GM12878 (cell line): Measurements from ENCODE around the gene AGER. TPM values are rescaled to one million over a fixed set of nuclear protein-coding genes. Genes with fewer than 3 reads are reported as not detected.

Source experiments
- ATAC-seq: fragments of 200-7000 bp; cut with Tn5 transposase; 3 replicates; pipeline ENCODE4 v1.9.1; 2020; ENCODE audit warnings: mild to moderate bottlenecking, moderate library complexity
- BruUV-seq: library from RNA; stranded (reverse); fragments of 400-500 nt; replicated peaks from 2 replicates; lab custom pipeline; 2021; lab: Mats Ljungman, UMichigan
- CTCF ChIA-PET: fragments of 300-600 bp; sonication (Branson Sonifier 250); formaldehyde crosslinking; extraction: SDS; loops from one replicate; lab custom pipeline; 2021; ENCODE audit warnings: inconsistent platforms; lab: Yijun Ruan, JAX
- POLR2A ChIA-PET: fragments of 350-600 bp; formaldehyde crosslinking; extraction: SDS; loops from one replicate; lab custom pipeline; 2021; ENCODE audit warnings: inconsistent platforms; lab: Charles Lee
- RAD21 ChIA-PET: fragments of 300-600 bp; sonication (Branson Sonifier 250); formaldehyde crosslinking; loops from one replicate; lab custom pipeline; 2023; ENCODE audit warnings: antibody characterized with exemption; ENCODE audit not compliant: unreplicated experiment; lab: Charles Lee
- SMC1A ChIA-PET: fragments of 300-600 bp; sonication (Branson Sonifier 250); formaldehyde crosslinking; loops from one replicate; lab custom pipeline; 2023; ENCODE audit not compliant: unreplicated experiment, uncharacterized antibody; lab: Charles Lee
- DNase-seq: peaks from one replicate; pipeline ENCODE4 v3.0.0-alpha.2; 2011; ENCODE audit warnings: low read depth, low spot score
- FAIRE-seq: peaks from 3 replicates; lab custom pipeline; 2011; peaks lifted over from hg19 to GRCh38; lab: Jason Lieb, UNC
- H2AFZ ChIP-seq: 2 replicates; pipeline ENCODE4 v1.6.0; 2011; ENCODE audit warnings: low read depth, low read length, control low read depth; ENCODE audit not compliant: control insufficient read depth
- H3K27ac ChIP-seq: 2 replicates; pipeline ENCODE4 v1.5.1; 2011; ENCODE audit warnings: control low read depth; ENCODE audit not compliant: control insufficient read depth, insufficient read depth
- H3K27me3 ChIP-seq, 2 experiments: replicated peaks in 1 of 2; 2 replicates each; pipeline versions ENCODE4 v1.6.0 to v1.6.1; 2011; ENCODE audit warnings: low read length in 1 of 2; ENCODE audit not compliant: control insufficient read depth in 2 of 2, insufficient read depth in 2 of 2
- H3K36me3 ChIP-seq, 2 experiments: 2 replicates each; pipeline ENCODE4 v1.5.1; 2011; ENCODE audit warnings: low read length in 1 of 2; ENCODE audit not compliant: control insufficient read depth in 2 of 2, insufficient read depth in 2 of 2
- H3K4me1 ChIP-seq: 2 replicates; pipeline ENCODE4 v1.6.1; 2011; ENCODE audit warnings: mild to moderate bottlenecking, low read length, moderate library complexity, mixed read lengths; ENCODE audit not compliant: control insufficient read depth, insufficient read depth
- H3K4me2 ChIP-seq: 2 replicates; pipeline ENCODE4 v1.6.0; 2011; ENCODE audit warnings: control low read depth; ENCODE audit not compliant: control insufficient read depth, insufficient read depth
- H3K4me3 ChIP-seq: fragments of 200-600 bp; sonication (generic); 2 replicates; pipeline ENCODE4 v1.5.1; 2016
- H3K79me2 ChIP-seq: 2 replicates; pipeline ENCODE4 v1.6.0; 2011; ENCODE audit warnings: low read length; ENCODE audit not compliant: control insufficient read depth, insufficient read depth
- H3K9ac ChIP-seq: 2 replicates; pipeline ENCODE4 v1.8.0; 2011; ENCODE audit warnings: low read length, control low read depth, mixed read lengths; ENCODE audit not compliant: control insufficient read depth, insufficient read depth
- H3K9me3 ChIP-seq: replicated peaks from 3 replicates; pipeline ENCODE4 v1.5.1; 2011; ENCODE audit warnings: mild to moderate bottlenecking, low read length; ENCODE audit not compliant: control insufficient read depth, insufficient read depth
- H4K20me1 ChIP-seq: 2 replicates; pipeline ENCODE4 v1.6.0; 2011; ENCODE audit not compliant: control insufficient read depth, insufficient read depth
- ESRRA ChIP-seq: IDR thresholded peaks from 2 replicates; pipeline ENCODE4 v1.6.1; 2012; ENCODE audit warnings: mild to moderate bottlenecking, low read length, improper control_type of control experiment
- NR2C2 ChIP-seq: IDR thresholded peaks from 2 replicates; pipeline ENCODE4 v1.6.1; 2011; ENCODE audit warnings: borderline replicate concordance, low read depth; ENCODE audit not compliant: control insufficient read depth, insufficient read length
- WGBS: methylation state at CpG from one replicate; pipeline ENCODE4 v1.1.6; 2016; ENCODE audit warnings: low lambda C conversion rate; ENCODE audit not compliant: insufficient replicate concordance, insufficient coverage; ENCODE audit errors: missing lambda C conversion rate; 5-methylcytosine and 5-hydroxymethylcytosine counted together
- in situ Hi-C: fragments of 300-500 bp; cut with MboI; formaldehyde crosslinking; loops from 9 replicates; pipeline ENCODE4 v1.14.3; 2018; ENCODE audit warnings: mixed read lengths
- intact Hi-C: fragments of 100-400 bp; cut with micrococcal nuclease; formaldehyde crosslinking; loops from one replicate; pipeline ENCODE4 v1.14.2; 2022; ENCODE audit not compliant: unreplicated experiment
- polyA plus RNA-seq, 11 experiments: library from polyadenylated mRNA; depleted of rRNA in 4 of 11; unstranded in 6 of 11; stranded (reverse) in 5 of 11; fragments of >200 nt; fragmentation: Nextera tagmentation in 4 of 11; fragmentation: Illumina TruSeq in 1 of 11; extraction: Ambion mirVana in 4 of 11; extraction: Trizol in 1 of 11; gene quantifications; 1 replicate in 1 of 11; 2 replicates in 10 of 11; pipeline versions ENCODE4 v1.2.1 to v1.2.3, GENCODE V29; 2011 to 2016; ENCODE audit warnings: inconsistent platforms in 2 of 11, missing spikeins in 2 of 11, low read depth in 1 of 11
- total RNA-seq, 4 experiments: library from RNA; depleted of rRNA in 3 of 4; stranded (reverse); fragments of >200 nt in 3 of 4; fragmentation: Illumina TruSeq in 1 of 4; extraction: Trizol in 1 of 4; gene quantifications; 2 replicates each; pipeline versions ENCODE4 v1.2.1 to v1.2.3, GENCODE V29; 2013 to 2021
- TF ChIP-seq, protein P1 (sequence below): fragments of 150-350 bp; IDR thresholded peaks from 2 replicates; pipeline ENCODE4 v1.6.1; 2016; ENCODE audit warnings: low read depth, low read length
- TF ChIP-seq, protein P2 (sequence below): fragments of 450-650 bp; IDR thresholded peaks from 2 replicates; pipeline ENCODE4 v1.6.1; 2014; ENCODE audit warnings: mild to moderate bottlenecking
- TF ChIP-seq, protein P3 (sequence below): IDR thresholded peaks from 2 replicates; pipeline ENCODE4 v1.6.1; 2011; ENCODE audit warnings: low read depth, low read length, improper control_type of control experiment, borderline replicate concordance

Gene AGER
- total and polyA plus RNA-seq, 10 of the 15 experiments (the other 5 are each of a cell fraction or from before 2014, with no cell fraction given) = 1.1 to 18.2 (median 3.9) TPM

DNA sequence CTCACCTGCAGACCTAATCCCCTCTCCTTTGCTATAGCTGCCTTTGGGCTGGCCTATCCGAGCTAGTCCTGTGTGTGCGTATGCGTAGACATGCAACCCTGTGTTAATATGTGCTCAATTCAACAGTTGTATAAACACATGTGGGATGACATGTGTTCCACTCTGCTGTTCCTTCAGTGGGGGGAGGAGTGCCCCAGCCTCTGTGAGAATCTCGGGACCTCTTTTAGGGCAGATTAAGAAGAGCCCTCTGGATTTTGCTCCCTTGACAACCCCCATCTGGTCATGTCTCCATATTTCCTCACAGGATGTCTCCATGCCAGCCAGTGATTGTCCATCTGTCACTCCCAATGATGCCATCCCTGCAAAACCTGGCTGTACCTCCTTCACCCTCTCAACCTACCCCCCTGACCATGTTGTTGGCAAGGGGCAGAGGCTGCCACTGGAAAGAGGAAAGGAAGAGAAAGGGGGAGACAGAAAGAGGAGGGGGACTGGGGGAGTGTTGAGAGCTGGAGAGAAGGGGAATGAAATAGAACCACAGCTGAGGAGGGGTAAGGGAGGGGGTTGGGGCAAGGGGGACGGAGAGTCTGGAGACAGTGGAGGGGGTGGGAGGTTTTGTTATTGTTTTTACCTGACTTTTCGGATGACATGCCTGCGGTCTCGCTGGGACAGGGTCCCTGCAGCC, 32.7 kb downstream of the AGER start:
- ATAC-seq (no peak), FAIRE-seq (no peak), DNase-seq (no peak)
- ChIA-PET SMC1A (no interaction called here), POLR2A (interaction anchor here (1.0 to 1.1 kb wide), 2 partner anchors 21 to 23 kb away, joined by 4 to 8 read pairs; partner anchors contain the start of gene ATF6B), RAD21 (interaction anchor here (1.2 kb wide), 1 partner anchor 39 kb away, joined by 3 read pairs; the partner anchor contains the start of gene PBX2), CTCF (interaction anchor here (1.5 kb wide), 1 partner anchor 33 kb away, joined by 4 read pairs; no protein-coding TSS in a partner anchor)
- Histone ChIP-seq H2AFZ (no peak overlapping the region), H3K27ac (no peak overlapping the region), H3K4me3 (no peak overlapping the region), H3K79me2 (no peaks in the 10 kb centered on the region), H3K4me2 (no peak overlapping the region), H3K36me3 (no peaks in the 10 kb centered on the region; a peak in 1 of 4 replicates), H4K20me1 (no peaks in the 10 kb centered on the region), H3K9ac (no peak overlapping the region), H3K27me3 (peaks cover 9% of the 10 kb centered on the region in 2 experiments), H3K4me1 (peaks cover 3% of the 10 kb centered on the region; the same call in 1 of the 2 replicates), H3K9me3 (no peaks in the 10 kb centered on the region; the same call in 2 of the 3 replicates)
- no TSS peak for BruUV-seq
- in situ Hi-C loops = no loop called here
- WGBS = 29% methylated on average over 7 of the region's 8 CpGs
- TF ChIP-seq, protein P1, sequence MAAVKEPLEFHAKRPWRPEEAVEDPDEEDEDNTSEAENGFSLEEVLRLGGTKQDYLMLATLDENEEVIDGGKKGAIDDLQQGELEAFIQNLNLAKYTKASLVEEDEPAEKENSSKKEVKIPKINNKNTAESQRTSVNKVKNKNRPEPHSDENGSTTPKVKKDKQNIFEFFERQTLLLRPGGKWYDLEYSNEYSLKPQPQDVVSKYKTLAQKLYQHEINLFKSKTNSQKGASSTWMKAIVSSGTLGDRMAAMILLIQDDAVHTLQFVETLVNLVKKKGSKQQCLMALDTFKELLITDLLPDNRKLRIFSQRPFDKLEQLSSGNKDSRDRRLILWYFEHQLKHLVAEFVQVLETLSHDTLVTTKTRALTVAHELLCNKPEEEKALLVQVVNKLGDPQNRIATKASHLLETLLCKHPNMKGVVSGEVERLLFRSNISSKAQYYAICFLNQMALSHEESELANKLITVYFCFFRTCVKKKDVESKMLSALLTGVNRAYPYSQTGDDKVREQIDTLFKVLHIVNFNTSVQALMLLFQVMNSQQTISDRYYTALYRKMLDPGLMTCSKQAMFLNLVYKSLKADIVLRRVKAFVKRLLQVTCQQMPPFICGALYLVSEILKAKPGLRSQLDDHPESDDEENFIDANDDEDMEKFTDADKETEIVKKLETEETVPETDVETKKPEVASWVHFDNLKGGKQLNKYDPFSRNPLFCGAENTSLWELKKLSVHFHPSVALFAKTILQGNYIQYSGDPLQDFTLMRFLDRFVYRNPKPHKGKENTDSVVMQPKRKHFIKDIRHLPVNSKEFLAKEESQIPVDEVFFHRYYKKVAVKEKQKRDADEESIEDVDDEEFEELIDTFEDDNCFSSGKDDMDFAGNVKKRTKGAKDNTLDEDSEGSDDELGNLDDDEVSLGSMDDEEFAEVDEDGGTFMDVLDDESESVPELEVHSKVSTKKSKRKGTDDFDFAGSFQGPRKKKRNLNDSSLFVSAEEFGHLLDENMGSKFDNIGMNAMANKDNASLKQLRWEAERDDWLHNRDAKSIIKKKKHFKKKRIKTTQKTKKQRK = no peak
- TF ChIP-seq, protein P2, sequence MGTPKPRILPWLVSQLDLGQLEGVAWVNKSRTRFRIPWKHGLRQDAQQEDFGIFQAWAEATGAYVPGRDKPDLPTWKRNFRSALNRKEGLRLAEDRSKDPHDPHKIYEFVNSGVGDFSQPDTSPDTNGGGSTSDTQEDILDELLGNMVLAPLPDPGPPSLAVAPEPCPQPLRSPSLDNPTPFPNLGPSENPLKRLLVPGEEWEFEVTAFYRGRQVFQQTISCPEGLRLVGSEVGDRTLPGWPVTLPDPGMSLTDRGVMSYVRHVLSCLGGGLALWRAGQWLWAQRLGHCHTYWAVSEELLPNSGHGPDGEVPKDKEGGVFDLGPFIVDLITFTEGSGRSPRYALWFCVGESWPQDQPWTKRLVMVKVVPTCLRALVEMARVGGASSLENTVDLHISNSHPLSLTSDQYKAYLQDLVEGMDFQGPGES = no peak
- TF ChIP-seq NR2C2 (no peak), ESRRA (no peak)
- TF ChIP-seq, protein P3, sequence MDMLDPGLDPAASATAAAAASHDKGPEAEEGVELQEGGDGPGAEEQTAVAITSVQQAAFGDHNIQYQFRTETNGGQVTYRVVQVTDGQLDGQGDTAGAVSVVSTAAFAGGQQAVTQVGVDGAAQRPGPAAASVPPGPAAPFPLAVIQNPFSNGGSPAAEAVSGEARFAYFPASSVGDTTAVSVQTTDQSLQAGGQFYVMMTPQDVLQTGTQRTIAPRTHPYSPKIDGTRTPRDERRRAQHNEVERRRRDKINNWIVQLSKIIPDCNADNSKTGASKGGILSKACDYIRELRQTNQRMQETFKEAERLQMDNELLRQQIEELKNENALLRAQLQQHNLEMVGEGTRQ = no peak
- intact Hi-C loops = loop anchor here (10.0 kb wide), 1 partner anchor 107 kb away; no protein-coding TSS in a partner anchor
